GM10847 (cell line): ENCODE results near the gene SOS2.

Experiments
- POLR2A ChIP-seq: IDR thresholded peaks from 2 replicates; pipeline ENCODE4 v1.6.1; 2011; ENCODE audit not compliant: insufficient read length; ENCODE audit errors: extremely low read depth

Gene SOS2

GRCh38 chr14:50233166-50233950, 2.0 kb upstream of the SOS2 start:
- no peak for TF ChIP-seq POLR2A

GRCh38 chr14:50232276-50232642, 881 bp upstream of the SOS2 start:
- no peak for TF ChIP-seq POLR2A

- no peak for TF ChIP-seq POLR2A
Observed at GRCh38 chr14:50230701-50231474, 490 bp downstream of the SOS2 start.

GRCh38 chr14:50230401-50230700, 1.0 kb downstream of the SOS2 start:
- no peak for TF ChIP-seq POLR2A

GRCh38 chr14:50229681-50230080, 1.7 kb downstream of the SOS2 start:
- TF ChIP-seq POLR2A: no peak

GRCh38 chr14:50228313-50228712, 3.1 kb downstream of the SOS2 start:
- TF ChIP-seq POLR2A: no peak

- TF ChIP-seq POLR2A: no peak
Observed at GRCh38 chr14:50225974-50226297, 5.4 kb downstream of the SOS2 start.

GRCh38 chr14:50225067-50225973, 6.1 kb downstream of the SOS2 start:
- no peak for TF ChIP-seq POLR2A

GRCh38 chr14:50222055-50222613, 9.2 kb downstream of the SOS2 start:
- no peak for TF ChIP-seq POLR2A

GRCh38 chr14:50218501-50218900, 12.9 kb downstream of the SOS2 start:
- no peak for TF ChIP-seq POLR2A

- TF ChIP-seq POLR2A: no peak
Observed at GRCh38 chr14:50215416-50215815, 16.0 kb downstream of the SOS2 start.

GRCh38 chr14:50213795-50214194, 17.6 kb downstream of the SOS2 start:
- no peak for TF ChIP-seq POLR2A

GRCh38 chr14:50212726-50213125, 18.7 kb downstream of the SOS2 start:
- TF ChIP-seq POLR2A: no peak

- no peak for TF ChIP-seq POLR2A
Observed at GRCh38 chr14:50210074-50210473, 21.3 kb downstream of the SOS2 start.

GRCh38 chr14:50198499-50198898, 32.9 kb downstream of the SOS2 start:
- no peak for TF ChIP-seq POLR2A
